Fibroblast of pulmonary artery (primary cell): ENCODE measurements around the gene SIRPA.

Source experiments
- DNase-seq: peaks from one replicate; pipeline ENCODE4 v3.0.0-alpha.2; 2010; ENCODE audit warnings: low read depth
- H3K4me3 ChIP-seq: replicated peaks from 2 replicates; pipeline ENCODE4 v1.5.1; 2011; ENCODE audit warnings: low read depth, mild to moderate bottlenecking, control low read depth, low read length, moderate library complexity
- CTCF ChIP-seq: IDR thresholded peaks from 2 replicates; pipeline ENCODE4 v1.5.1; 2011; ENCODE audit warnings: mild to moderate bottlenecking, control low read depth, low read length, inconsistent platforms; ENCODE audit errors: missing control alignments

Gene SIRPA

GRCh38 chr20:1964659-1965405, 69.6 kb downstream of the SIRPA start:
- peak; percentile 8 for DNase-seq
- H3K4me3 ChIP-seq = no peak overlapping the region
- peak; percentile 20 for TF ChIP-seq CTCF

GRCh38 chr20:1965520-1966351, 70.5 kb downstream of the SIRPA start:
- H3K4me3 ChIP-seq = peak overlapping the region; percentile 25
- DNase-seq = peak; percentile 69
- TF ChIP-seq CTCF = peak; percentile 83

- H3K4me3 ChIP-seq = no peak overlapping the region
- no peak for DNase-seq
- no peak for TF ChIP-seq CTCF
These were observed 73.8 kb downstream of the SIRPA start for GRCh38 chr20:1968964-1969363.

DNA sequence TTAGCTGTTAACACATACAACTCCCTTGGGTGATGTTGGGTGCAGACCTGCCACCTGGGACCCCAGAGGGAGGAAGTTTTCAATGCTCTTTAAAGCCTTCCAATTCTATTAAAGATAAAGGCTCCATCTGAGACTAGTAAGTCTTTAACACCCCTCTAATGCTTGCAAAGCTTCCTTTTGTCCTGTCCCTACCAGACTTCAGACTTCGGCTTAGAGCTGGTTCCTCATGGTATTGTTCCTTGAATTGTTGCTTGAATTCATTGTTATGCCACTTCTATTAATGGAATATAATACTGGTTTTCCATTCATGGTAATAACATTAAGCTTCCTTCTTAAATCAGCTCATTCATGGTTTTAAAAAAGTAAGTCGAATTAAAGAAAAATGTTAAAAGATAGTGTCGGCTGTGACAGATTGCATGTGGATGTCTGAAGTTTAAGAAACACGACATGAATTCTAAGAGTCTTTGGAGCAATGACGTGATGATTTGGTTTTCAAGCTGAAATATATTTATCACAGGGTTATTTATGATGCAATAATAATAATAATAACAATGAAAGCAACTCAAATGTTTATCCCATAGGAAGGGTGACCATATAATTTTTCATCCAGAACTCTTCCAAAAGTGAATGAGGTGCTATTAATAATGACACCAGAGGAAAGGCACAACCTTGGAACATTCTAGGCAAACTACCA, 76.8 kb downstream of the SIRPA start:
- TF ChIP-seq CTCF = no peak
- no peak for DNase-seq
- no peak overlapping the region for H3K4me3 ChIP-seq

DNA sequence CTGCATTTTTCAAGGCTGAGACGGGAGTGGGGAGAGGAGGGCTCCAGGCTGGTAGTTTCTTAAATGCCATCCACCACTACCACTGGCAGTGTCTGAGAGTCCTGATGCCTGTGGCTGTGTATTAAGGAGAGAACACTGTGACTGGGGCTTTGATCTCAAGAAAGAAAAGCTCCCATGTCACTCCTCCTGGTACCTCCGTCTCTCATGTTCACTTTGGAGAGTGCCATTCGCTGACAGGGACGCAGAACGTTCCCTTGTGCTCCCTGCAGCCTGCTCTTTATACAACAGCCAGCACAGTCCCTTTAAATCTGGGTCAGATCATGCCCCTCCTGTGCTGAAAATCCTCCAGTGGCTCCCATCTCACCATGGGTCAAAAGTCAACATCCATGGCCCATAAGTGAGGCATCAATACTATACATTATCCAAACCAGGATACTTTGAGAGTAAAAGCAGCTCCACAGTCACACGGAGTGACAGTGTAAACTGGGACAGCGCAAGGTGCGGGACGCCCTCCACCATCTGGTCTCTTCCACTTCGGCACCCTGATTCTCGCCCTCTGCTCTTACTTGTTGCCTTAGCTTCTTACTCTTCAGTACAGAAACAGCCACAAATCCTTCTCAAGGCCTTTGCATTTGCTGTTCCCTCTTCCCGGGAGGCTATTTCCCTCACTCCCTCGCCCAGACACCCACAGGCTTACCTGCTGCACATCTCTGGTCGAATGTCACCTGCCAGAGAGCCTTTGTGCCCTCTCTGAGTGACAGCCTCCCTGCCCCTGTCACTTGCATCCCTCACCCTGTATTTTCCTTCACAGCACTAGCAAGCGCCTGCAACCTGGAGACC, 78.6 kb downstream of the SIRPA start:
- DNase-seq = no peak
- no peak for TF ChIP-seq CTCF
- no peak overlapping the region for H3K4me3 ChIP-seq

GRCh38 chr20:1975291-1975690, 80.1 kb downstream of the SIRPA start:
- TF ChIP-seq CTCF = no peak
- no peak for DNase-seq
- no peak overlapping the region for H3K4me3 ChIP-seq
